ENCODE measurements around the gene PRAMEF13.
"Not testable (repeated sequence)": the region's sequence is repeated elsewhere in the genome, so short reads cannot be mapped to it uniquely, and the experiment has no call there.

PRAMEF13 gene

GRCh38 chr1:13155909-13156308 lies 45.3 kb downstream of the PRAMEF13 start, which contains the start of gene PRAMEF26:
TSS of gene PRAMEF26 (minus strand) at chr1:13156009. CDS start at chr1:13153095, 2,914 bp downstream.
- not testable (repeated sequence) for DNase-seq

All from NCI-H2029 (cell line).